NCI-H1105 (cell line): ENCODE results near the gene IFT27.
"Not testable (repeated sequence)": the region's sequence is repeated elsewhere in the genome, so short reads cannot be mapped to it uniquely, and the experiment has no call there.

Source experiments
- DNase-seq: peaks from one replicate; lab custom pipeline; 2025; lab: John Stamatoyannopoulos, UW

Gene IFT27

DNA sequence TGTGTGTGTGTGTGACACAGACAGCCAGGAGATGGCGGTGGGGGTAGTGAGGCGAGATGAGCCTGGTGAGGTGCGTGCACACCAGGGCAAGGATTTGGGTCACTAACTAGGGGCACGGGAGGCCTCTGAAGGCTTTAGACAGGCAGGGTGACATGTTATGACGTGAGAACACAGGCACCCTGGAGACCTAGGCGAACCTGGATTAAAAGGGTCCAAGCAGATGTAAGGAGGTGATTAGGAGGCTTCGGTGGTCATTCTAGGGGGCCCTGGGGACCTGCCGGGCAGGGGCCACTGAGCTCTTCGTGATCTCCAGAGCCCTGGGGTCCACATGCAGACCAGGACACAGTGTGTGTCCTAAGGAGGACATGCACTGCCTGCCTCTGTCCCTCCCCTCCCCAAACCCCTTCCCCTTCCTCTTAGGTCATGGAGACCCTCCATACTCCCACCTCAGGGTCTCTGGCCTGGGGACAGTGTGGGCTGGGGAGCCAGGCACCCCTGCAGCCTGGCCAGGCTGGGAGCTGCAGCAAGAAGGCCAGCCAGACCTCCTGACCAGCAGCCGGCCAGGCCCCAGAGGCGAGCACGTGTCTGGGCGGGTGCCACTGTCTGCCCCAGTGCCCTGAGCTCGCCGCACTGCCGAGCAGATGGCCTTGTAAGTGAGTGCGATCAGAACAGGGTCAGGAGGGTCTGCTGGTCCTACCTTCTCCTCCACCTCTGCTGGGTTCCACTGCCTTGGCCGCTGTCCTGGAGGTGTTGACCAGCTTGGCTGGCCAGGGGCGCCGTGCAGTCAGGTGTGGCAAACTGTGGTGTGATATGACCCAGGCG is 32.1 kb downstream of the IFT27 start:
- DNase-seq: no peak

DNA sequence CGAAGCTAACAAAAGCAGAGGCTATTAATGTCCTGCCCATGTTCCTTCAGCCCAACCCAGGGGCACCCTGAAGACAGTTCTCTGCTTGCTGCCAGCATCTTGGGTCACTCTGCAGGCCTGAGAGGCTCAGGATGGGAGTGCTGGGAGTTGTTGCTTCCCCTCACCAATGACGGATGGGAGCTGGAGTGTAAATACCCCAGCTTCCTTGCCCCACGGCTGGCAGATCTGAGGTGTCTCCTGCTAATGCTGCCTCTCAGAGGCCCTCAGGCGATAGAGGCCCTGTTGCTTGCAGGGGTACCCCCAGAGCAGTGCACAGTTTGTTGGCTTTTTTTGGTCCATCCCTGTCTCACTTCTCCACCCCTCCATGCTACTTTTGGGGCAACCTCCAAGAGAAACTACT is 32.9 kb downstream of the IFT27 start:
- DNase-seq: no peak

DNA sequence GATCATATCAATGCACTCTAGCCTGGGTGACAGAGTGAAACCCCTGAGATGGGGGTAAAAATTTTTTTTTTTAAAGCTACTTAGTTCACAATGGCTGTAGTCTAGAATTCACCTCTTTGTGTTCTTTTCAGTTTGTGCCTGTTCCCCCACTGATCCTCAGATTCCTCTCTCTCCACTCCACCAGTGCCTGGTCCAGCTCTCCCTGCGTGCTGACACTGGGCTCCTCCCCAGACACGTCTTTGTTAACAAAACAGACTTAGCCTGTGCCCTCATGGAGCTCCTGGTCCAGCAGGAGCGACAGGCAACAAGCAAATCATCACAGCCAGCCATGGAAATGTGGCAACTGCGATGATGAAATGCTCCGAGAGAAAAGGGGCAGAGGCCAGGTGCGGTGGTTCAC is 34.0 kb downstream of the IFT27 start:
- no peak for DNase-seq

GRCh38 chr22:36741204-36741793 is 34.6 kb downstream of the IFT27 start:
- DNase-seq: no peak

DNA sequence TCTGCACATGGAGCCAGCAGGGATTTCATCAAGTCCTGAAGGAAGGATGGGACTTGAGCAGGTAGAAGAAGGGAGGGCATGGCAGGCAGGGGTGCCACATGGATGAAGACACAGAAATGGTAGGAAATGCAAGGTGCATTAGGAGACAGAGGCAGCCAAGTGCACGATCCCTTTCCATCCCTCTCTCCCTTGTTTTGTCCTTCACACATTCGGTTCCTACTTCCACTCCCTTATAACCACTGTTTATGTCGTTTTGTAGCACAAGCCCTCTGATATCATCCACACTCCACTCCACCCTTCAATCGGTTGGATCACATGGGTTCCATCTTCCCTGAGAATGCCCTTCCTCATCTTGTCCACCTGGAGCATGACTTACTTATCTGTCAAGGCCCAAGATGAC is 35.2 kb downstream of the IFT27 start:
- DNase-seq: no peak

- no peak for DNase-seq
Observed at GRCh38 chr22:36739185-36739584, 36.7 kb downstream of the IFT27 start.

DNA sequence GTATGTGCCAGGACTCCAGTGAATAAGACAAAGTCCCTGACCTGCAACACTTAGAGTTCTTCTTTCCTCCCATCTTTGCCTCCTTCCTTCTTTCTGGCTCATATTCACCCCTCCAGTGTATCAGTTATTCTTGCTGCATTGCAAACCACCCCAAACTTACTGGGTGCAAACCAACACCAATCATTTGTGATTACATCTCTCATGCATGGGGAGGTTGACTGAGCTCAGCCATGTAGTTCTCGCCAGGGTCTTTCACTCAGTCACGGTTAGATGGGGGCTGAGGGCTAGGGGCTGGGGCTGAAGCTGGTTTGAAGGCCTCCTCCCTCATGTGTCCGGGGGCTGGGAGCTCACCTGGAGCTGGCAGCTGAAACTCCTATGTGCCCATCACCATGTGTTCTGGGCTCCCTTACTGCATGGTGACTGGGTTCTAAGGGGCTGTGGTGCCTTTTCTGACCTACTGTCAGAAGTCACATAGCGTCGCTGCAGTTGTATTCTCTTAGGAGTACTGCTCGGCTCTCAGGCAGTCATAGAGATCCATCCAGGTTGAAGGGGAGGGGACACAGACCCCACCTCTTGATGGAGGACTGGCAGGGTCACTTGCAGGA is 37.4 kb downstream of the IFT27 start:
- no peak for DNase-seq

DNA sequence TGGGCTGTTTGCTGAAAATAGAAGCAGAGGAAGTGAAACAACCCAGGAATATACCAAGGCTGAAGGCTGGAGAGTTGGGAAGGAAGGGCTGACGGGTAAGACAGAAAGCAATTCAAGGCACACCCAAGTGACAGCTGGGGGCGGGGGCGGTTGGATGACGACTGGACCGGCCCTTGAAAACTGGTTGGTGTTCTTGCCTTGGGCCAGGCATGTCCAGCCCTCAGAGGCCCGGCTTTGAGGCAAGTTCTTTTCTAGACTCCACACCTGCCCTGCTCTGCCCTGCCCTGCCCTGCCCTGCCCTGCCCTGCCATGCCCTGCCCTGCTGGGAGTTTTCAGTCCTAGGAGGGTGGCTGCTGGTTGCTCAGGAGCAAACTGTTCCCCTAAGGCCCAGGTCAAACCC is 38.1 kb downstream of the IFT27 start:
- DNase-seq: no peak

GRCh38 chr22:36736701-36737320 is 39.1 kb downstream of the IFT27 start:
- DNase-seq: no peak

GRCh38 chr22:36734171-36735058 is 41.5 kb downstream of the IFT27 start:
- DNase-seq: no peak

DNA sequence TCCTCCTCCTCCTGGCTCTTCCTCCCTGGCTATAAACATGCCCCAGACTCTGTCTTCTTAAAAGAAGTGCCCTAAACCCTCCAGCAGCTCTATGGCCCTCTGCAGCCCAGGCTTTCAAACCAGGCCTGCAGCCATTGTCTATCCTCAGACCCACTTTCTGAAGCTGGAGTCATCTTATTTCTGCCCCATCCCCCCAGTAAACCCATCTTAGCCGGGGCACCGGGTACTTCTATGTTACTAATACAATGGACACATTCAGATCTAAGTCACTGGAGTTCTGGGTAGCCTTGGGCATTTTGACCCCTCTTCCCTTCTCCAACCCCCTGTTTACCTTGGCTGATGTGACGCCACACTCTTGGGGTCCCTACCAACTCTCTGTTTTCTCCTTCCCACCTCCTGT is 42.6 kb downstream of the IFT27 start:
- DNase-seq: no peak

DNA sequence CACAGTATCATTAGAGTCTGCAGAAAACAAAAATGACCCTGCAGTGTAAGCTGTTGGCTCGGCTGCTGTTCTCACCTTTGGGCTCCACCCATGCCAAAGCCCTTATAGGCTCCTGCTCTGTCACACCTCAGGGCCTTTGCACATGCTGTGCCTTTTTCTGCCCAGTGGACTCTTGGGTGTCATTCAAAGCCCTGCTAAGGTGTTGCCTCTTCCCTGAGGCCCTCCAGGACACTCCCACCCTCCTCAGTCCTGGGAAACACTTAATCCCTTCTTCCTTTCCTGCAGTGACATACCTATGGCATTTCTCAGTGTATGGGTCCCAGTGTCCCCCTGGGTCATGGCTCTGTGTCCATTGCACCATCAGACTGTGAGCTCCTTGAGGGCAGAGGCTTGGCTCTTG is 43.3 kb downstream of the IFT27 start:
- no peak for DNase-seq

- DNase-seq: no peak
Observed at GRCh38 chr22:36731916-36732315, 44.0 kb downstream of the IFT27 start.

DNA sequence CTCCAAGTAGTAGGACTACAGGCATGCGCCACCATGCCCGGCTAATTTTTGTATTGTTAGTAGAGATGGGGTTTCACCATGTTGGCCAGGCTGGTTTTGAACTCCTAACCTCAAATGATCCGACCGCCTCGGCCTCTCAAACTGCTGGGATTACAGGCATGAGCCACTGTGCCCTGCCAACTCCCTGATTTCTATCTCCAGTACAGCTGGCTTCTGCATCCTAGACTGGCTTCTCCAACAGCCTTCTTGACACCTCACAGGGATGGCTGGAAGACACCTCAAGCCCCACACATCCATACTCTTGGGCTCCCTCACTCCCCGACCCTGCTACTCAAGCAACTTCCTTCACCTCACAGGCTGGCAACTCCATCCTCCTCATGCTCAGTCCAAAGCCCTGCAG is 44.6 kb downstream of the IFT27 start:
- DNase-seq: not testable (repeated sequence)

DNA sequence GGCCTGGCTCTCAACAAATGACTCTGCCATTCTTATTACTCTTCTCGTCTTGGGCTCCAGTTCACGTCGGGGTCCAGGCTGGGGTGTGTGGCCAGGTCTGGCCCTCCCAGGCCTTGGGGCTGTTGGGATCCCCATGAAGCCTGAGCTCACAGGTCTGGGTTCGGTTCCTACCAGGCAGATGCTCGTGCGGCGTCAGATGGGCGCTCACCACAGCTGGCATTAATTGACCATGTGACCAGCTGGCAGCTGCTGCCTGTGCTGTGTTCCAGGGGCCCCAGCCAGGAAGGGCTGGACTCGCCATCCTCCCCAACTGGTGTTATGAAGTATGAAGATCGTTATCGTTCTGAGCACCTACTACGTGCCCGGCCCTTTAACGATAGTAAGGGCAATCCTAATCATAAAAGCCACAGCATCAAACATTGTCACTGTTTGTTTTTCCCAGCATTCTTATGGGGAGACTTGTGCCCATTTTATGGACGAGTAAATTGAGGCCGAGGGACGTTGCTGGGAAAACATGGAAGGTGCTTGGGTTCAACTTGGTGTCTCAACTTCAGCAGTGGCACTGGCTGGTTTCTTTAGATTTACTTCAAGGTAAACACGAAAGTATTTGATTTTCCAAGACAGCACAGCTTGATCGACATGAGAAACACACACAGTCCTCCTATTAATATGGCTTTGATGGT is 45.6 kb downstream of the IFT27 start:
- DNase-seq: no peak

- no peak for DNase-seq
Observed at GRCh38 chr22:36729321-36729720, 46.6 kb downstream of the IFT27 start.

- DNase-seq: no peak
Observed at GRCh38 chr22:36728505-36728904, 47.4 kb downstream of the IFT27 start.

DNA sequence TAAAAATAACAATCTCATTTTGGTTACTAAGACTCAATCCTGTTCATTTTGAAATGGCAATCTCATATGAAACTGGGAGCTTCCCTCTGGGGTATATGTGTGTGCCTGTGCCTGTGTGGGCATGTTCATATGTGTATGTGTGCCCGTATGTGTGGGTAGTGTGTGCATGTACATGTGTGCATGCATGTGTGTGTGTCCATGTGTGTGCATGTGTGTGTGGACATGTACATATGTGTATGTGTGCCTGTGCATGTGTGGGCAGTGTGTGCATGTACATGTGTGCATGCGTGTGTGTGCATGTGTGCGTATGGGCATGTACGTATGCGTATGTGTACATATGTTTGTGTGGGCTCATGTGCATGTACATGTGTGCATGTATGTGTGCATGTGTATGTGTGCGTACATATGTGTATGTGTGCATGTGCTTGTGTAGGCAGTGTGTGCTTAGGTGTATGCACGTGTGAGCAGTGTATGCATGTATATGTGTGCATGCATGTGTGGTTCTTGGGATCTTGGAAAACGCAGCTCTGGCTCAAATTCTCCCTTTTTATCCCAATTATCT is 47.9 kb downstream of the IFT27 start:
- no peak for DNase-seq

DNA sequence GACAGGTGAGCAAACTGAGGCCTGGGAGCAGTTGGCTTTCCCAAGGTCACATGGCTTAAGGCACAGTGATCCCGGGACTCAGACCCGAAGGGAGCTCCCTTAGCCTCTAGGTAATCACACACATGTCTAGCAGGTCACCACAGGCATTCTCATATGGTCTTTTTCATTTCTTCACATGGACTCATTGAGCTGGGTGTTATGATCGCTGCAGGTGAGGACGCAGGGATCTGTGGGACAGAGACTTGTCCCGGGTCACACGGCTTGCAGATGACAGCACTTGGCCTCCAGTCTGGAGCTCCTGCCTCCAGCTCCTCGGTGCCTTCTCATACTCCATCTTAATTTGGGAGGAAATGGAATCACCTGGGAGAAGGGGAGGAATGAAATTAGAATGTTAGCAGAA is 48.8 kb downstream of the IFT27 start:
- DNase-seq: no peak

- no peak for DNase-seq
Observed at GRCh38 chr22:36726007-36726380, 49.9 kb downstream of the IFT27 start.

DNA sequence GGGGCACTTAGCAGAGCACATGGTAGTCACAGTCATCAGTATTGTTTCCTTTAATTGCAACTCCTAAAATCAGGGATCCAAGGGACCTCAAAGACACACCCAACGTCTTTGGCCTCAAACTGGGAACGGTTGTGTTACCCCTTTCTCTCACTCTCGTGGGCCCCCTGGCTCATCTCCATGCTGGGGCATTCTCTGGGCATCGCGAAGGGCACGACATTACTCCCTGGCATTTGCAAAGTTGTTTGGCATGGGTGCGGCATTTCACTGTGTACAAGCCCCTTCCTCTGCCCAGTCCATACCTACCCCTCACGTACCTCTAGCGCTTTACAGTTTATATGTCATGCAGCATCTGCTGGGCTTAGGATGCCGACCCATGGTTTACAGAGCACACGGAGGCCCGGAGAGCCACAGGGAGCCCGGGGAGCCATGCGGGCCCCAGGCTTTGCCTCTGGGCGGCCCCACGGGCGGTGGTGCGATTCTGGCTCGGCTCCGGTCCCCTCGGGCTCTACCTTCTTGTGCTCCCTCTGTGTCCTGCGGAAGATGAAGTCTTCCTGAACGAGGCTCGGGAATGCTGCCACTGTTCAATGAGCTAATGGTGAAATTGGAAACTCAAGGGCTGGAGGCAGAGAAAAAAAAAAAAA is 50.4 kb downstream of the IFT27 start:
- DNase-seq: no peak
